Mucosa of rectum (tissue), 2 donors: ENCODE data around the gene SORL1-AS1.
A peak's percentile ranks its signal among the peaks of the same experiment; 100 is the strongest.

Experiments
- H3K27ac ChIP-seq, 2 donors: one replicate each; pipeline ENCODE4 v1.7.0; 2013; ENCODE audit warnings: inconsistent platforms in 2 of 2, low read depth in 2 of 2, low read length in 2 of 2
- H3K27me3 ChIP-seq, 2 donors: one replicate each; pipeline ENCODE4 v1.7.0; 2013; ENCODE audit warnings: low read length in 2 of 2; ENCODE audit not compliant: control insufficient read depth in 2 of 2, insufficient read depth in 2 of 2
- H3K36me3 ChIP-seq, 2 donors: one replicate each; pipeline ENCODE4 v1.7.0; 2013; ENCODE audit warnings: low read length in 2 of 2; ENCODE audit not compliant: control insufficient read depth in 2 of 2, insufficient read depth in 2 of 2
- H3K4me1 ChIP-seq, 2 donors: one replicate each; pipeline ENCODE4 v1.7.0; 2013; ENCODE audit warnings: low read length in 2 of 2, mild to moderate bottlenecking in 1 of 2; ENCODE audit not compliant: control insufficient read depth in 2 of 2, insufficient read depth in 2 of 2
- H3K4me3 ChIP-seq, 2 donors: one replicate each; pipeline ENCODE4 v1.7.0; 2013; ENCODE audit warnings: low read length in 2 of 2
- H3K9ac ChIP-seq, 2 donors: one replicate each; pipeline ENCODE4 v1.7.0; 2013; ENCODE audit warnings: low read length in 2 of 2, low read depth in 1 of 2, mild to moderate bottlenecking in 1 of 2
- H3K9me3 ChIP-seq, 2 donors: one replicate each; pipeline ENCODE4 v1.7.0; 2013; ENCODE audit warnings: low read length in 2 of 2; ENCODE audit not compliant: control insufficient read depth in 2 of 2
- donor health status: healthy.
- donor health status: Normal muscosa, but diverticular disease.

Gene SORL1-AS1

GRCh38 chr11:121453589-121454299, 977 bp upstream of the SORL1-AS1 start:
- peak overlapping the region; percentile 83 to 89 for H3K4me3 ChIP-seq
- H3K4me1 ChIP-seq, result peaks cover 21 to 23% of the 10 kb centered on the region in 2 donors
- H3K27ac ChIP-seq, result peak overlapping the region; percentile 2 to 32
- H3K9ac ChIP-seq, result peak overlapping the region in 1 of 2 donors; percentile 74
- peaks cover 0 to 8% of the 10 kb centered on the region in 2 donors for H3K36me3 ChIP-seq
- H3K27me3 ChIP-seq, result no peaks in the 10 kb centered on the region
- no peaks in the 10 kb centered on the region for H3K9me3 ChIP-seq

GRCh38 chr11:121451986-121452608, 670 bp downstream of the SORL1-AS1 start, which contains the start of gene SORL1:
Gene SORL1, plus strand, starts transcription at chr11:121452314. Its CDS starts 18 bp downstream, at chr11:121452332.
- H3K36me3 ChIP-seq, result peaks cover 0 to 2% of the 10 kb centered on the region in 2 donors
- H3K27ac ChIP-seq, result peak within 1 kb of the TSS; percentile 86 to 93
- no peaks in the 10 kb centered on the region for H3K27me3 ChIP-seq
- H3K4me3 ChIP-seq, result peak within 1 kb of the TSS; percentile 83 to 89
- no peaks in the 10 kb centered on the region for H3K9me3 ChIP-seq
- peak within 1 kb of the TSS; percentile 74 to 80 for H3K9ac ChIP-seq
- H3K4me1 ChIP-seq, result peaks cover 21 to 23% of the 10 kb centered on the region in 2 donors

GRCh38 chr11:121451178-121451985, 1.4 kb downstream of the SORL1-AS1 start:
- Histone ChIP-seq H3K9me3 (no peaks in the 10 kb centered on the region), H3K4me1 (peaks cover 21 to 23% of the 10 kb centered on the region in 2 donors), H3K9ac (peak overlapping the region; percentile 72 to 74), H3K4me3 (peak overlapping the region; percentile 76 to 89), H3K27me3 (no peaks in the 10 kb centered on the region), H3K27ac (peak overlapping the region; percentile 86 to 93), H3K36me3 (peaks cover 0 to 2% of the 10 kb centered on the region in 2 donors)

GRCh38 chr11:121450401-121450800, 2.4 kb downstream of the SORL1-AS1 start:
- Histone ChIP-seq H3K4me3 (peak overlapping the region; percentile 76 to 89), H3K27me3 (no peaks in the 10 kb centered on the region), H3K4me1 (peaks cover 23 to 28% of the 10 kb centered on the region in 2 donors), H3K27ac (peak overlapping the region; percentile 86 to 93), H3K9me3 (no peaks in the 10 kb centered on the region), H3K36me3 (peaks cover 0 to 2% of the 10 kb centered on the region in 2 donors), H3K9ac (peak overlapping the region; percentile 64 to 74)

- H3K27ac ChIP-seq, result peak overlapping the region in 1 of 2 donors; percentile 43
- no peaks in the 10 kb centered on the region for H3K36me3 ChIP-seq
- no peak overlapping the region for H3K9ac ChIP-seq
- no peaks in the 10 kb centered on the region for H3K9me3 ChIP-seq
- no peaks in the 10 kb centered on the region for H3K27me3 ChIP-seq
- peaks cover 27 to 28% of the 10 kb centered on the region in 2 donors for H3K4me1 ChIP-seq
- no peak overlapping the region for H3K4me3 ChIP-seq
These were observed 3.1 kb downstream of the SORL1-AS1 start for GRCh38 chr11:121449626-121450025.

- no peak overlapping the region for H3K4me3 ChIP-seq
- H3K9ac ChIP-seq, result no peak overlapping the region
- H3K9me3 ChIP-seq, result no peaks in the 10 kb centered on the region
- H3K27ac ChIP-seq, result peak overlapping the region in 1 of 2 donors; percentile 49
- no peaks in the 10 kb centered on the region for H3K36me3 ChIP-seq
- H3K27me3 ChIP-seq, result no peaks in the 10 kb centered on the region
- H3K4me1 ChIP-seq, result peaks cover 25% of the 10 kb centered on the region in 2 donors
These were observed 3.6 kb downstream of the SORL1-AS1 start for GRCh38 chr11:121449123-121449522.

GRCh38 chr11:121448431-121448941, 4.3 kb downstream of the SORL1-AS1 start:
- Histone ChIP-seq H3K4me3 (no peak overlapping the region), H3K9ac (no peak overlapping the region), H3K27ac (peak overlapping the region in 1 of 2 donors; percentile 49), H3K36me3 (no peaks in the 10 kb centered on the region), H3K4me1 (peaks cover 19 to 23% of the 10 kb centered on the region in 2 donors), H3K27me3 (no peaks in the 10 kb centered on the region), H3K9me3 (no peaks in the 10 kb centered on the region)

- H3K27me3 ChIP-seq, result no peaks in the 10 kb centered on the region
- H3K4me1 ChIP-seq, result peaks cover 17 to 23% of the 10 kb centered on the region in 2 donors
- H3K9ac ChIP-seq, result no peak overlapping the region
- H3K4me3 ChIP-seq, result no peak overlapping the region
- no peaks in the 10 kb centered on the region for H3K9me3 ChIP-seq
- no peaks in the 10 kb centered on the region for H3K36me3 ChIP-seq
- peak overlapping the region in 1 of 2 donors; percentile 16 for H3K27ac ChIP-seq
These were observed 4.8 kb downstream of the SORL1-AS1 start for GRCh38 chr11:121448011-121448410.

- H3K4me3 ChIP-seq, result no peak overlapping the region
- H3K4me1 ChIP-seq, result peaks cover 17 to 23% of the 10 kb centered on the region in 2 donors
- H3K9me3 ChIP-seq, result no peaks in the 10 kb centered on the region
- no peaks in the 10 kb centered on the region for H3K27me3 ChIP-seq
- no peak overlapping the region for H3K9ac ChIP-seq
- no peak overlapping the region for H3K27ac ChIP-seq
- H3K36me3 ChIP-seq, result no peaks in the 10 kb centered on the region
These were observed 6.0 kb downstream of the SORL1-AS1 start for GRCh38 chr11:121446752-121447156.
